HepG2 (cell line): ENCODE data around the gene AQP10. TPM values are rescaled to one million over a fixed set of nuclear protein-coding genes. Genes with fewer than 3 reads are reported as not detected.

Experiments used
- ATAC-seq: fragments of 200-7000 bp; cut with Tn5 transposase; 3 replicates; pipeline ENCODE4 v1.9.1; 2020; ENCODE audit warnings: mild to moderate bottlenecking, moderate library complexity
- BruUV-seq: library from RNA; stranded (reverse); fragments of 400-500 nt; replicated peaks from 2 replicates; lab custom pipeline; 2021; lab: Mats Ljungman, UMichigan
- CTCF ChIA-PET: fragments of 300-600 bp; formaldehyde crosslinking; extraction: SDS; loops from one replicate; lab custom pipeline; 2021; ENCODE audit warnings: low total read pairs, inconsistent platforms, low intra/inter-chr PET ratio; lab: Yijun Ruan, JAX
- POLR2A ChIA-PET: fragments of 350-600 bp; sonication (Branson Sonifier 250); formaldehyde crosslinking; loops from one replicate; lab custom pipeline; 2020; ENCODE audit warnings: antibody characterized with exemption, inconsistent platforms; lab: Yijun Ruan, JAX
- DNase-seq: peaks from one replicate; pipeline ENCODE4 v3.0.0-alpha.2; 2015; ENCODE audit warnings: low spot score
- FAIRE-seq: peaks from 3 replicates; lab custom pipeline; 2011; peaks lifted over from hg19 to GRCh38; lab: Jason Lieb, UNC
- H2AFZ ChIP-seq: one replicate; pipeline ENCODE4 v1.6.1; 2011; ENCODE audit warnings: low read length, inconsistent platforms
- H3K27ac ChIP-seq: fragments of 300-600 bp; 3 replicates; pipeline ENCODE4 v1.8.0; 2011; ENCODE audit warnings: mixed run types, mild to moderate bottlenecking, mixed read lengths, low read length, inconsistent platforms; ENCODE audit not compliant: insufficient read depth; ENCODE audit errors: extremely low read length
- H3K27me3 ChIP-seq, 2 experiments: fragments of 200-600 bp in 1 of 2; 2 replicates in 1 of 2; 3 replicates in 1 of 2; pipeline versions ENCODE4 v1.6.0 to v1.8.0; 2011; ENCODE audit warnings: low read length in 2 of 2, mild to moderate bottlenecking in 2 of 2, moderate library complexity in 2 of 2, inconsistent platforms in 1 of 2; ENCODE audit not compliant: insufficient read depth in 2 of 2, control insufficient read depth in 1 of 2
- H3K36me3 ChIP-seq, 2 experiments: fragments of 200-600 bp in 1 of 2; replicated peaks in 1 of 2; 2 replicates in 1 of 2; 3 replicates in 1 of 2; pipeline versions ENCODE4 v1.5.1 to v1.8.0; 2011; ENCODE audit warnings: low read length in 2 of 2, inconsistent platforms in 1 of 2; ENCODE audit not compliant: insufficient read depth in 2 of 2, control insufficient read depth in 1 of 2
- H3K4me1 ChIP-seq: 2 replicates; pipeline ENCODE4 v1.5.1; 2012; ENCODE audit warnings: low read length, inconsistent platforms; ENCODE audit not compliant: insufficient read depth
- H3K4me2 ChIP-seq: 2 replicates; pipeline ENCODE4 v1.6.0; 2011; ENCODE audit warnings: low read depth, low read length, inconsistent platforms
- H3K4me3 ChIP-seq, 3 experiments: fragments of 200-600 bp in 1 of 3; sonication (generic), shearing (Covaris generic) in 1 of 3; replicated peaks in 1 of 3; 2 replicates each; pipeline ENCODE4 v1.5.1; 2011 to 2016; ENCODE audit warnings: low read length in 3 of 3, inconsistent platforms in 2 of 3, low read depth in 2 of 3, mild to moderate bottlenecking in 2 of 3, control low read depth in 1 of 3, mixed read lengths in 1 of 3; ENCODE audit not compliant: insufficient read depth in 1 of 3
- H3K79me2 ChIP-seq: one replicate; pipeline ENCODE4 v1.6.1; 2011; ENCODE audit warnings: low read length, inconsistent platforms; ENCODE audit not compliant: insufficient read depth
- H3K9ac ChIP-seq: 2 replicates; pipeline ENCODE4 v1.6.0; 2011; ENCODE audit warnings: mild to moderate bottlenecking, low read depth, low read length, inconsistent platforms; ENCODE audit not compliant: insufficient read depth
- H3K9me3 ChIP-seq: 2 replicates; pipeline ENCODE4 v1.5.1; 2012; ENCODE audit warnings: mild to moderate bottlenecking, low read length
- H4K20me1 ChIP-seq: 2 replicates; pipeline ENCODE4 v1.6.0; 2011; ENCODE audit warnings: inconsistent platforms, mild to moderate bottlenecking, low read length, moderate library complexity; ENCODE audit not compliant: insufficient read depth
- CREB1 ChIP-seq, 2 experiments: fragments of 450-650 bp in 1 of 2; IDR thresholded peaks; 2 replicates each; pipeline ENCODE4 v1.6.1; 2016 to 2017; ENCODE audit warnings: control low read depth in 1 of 2, mild to moderate bottlenecking in 1 of 2, missing compliant biosample characterization in 1 of 2, missing genetic modification characterization in 1 of 2
- HOXA9 ChIP-seq: sonication (generic); formaldehyde crosslinking; IDR thresholded peaks from 2 replicates; pipeline ENCODE4 v1.8.1; 2022; ENCODE audit warnings: missing genetic modification reagents, mild to moderate bottlenecking, moderate library complexity, borderline replicate concordance
- KAT8 ChIP-seq: IDR thresholded peaks from 2 replicates; pipeline ENCODE4 v1.6.1; 2016; ENCODE audit warnings: missing genetic modification reagents, missing compliant biosample characterization
- KLF15 ChIP-seq: sonication (generic); formaldehyde crosslinking; IDR thresholded peaks from 2 replicates; pipeline ENCODE4 v1.8.1; 2023; ENCODE audit warnings: borderline replicate concordance, mild to moderate bottlenecking, inconsistent platforms, missing genetic modification reagents, mixed read lengths
- PAX8 ChIP-seq: sonication (generic); formaldehyde crosslinking; IDR thresholded peaks from 2 replicates; pipeline ENCODE4 v1.8.0; 2022; ENCODE audit warnings: mild to moderate bottlenecking, missing genetic modification reagents, borderline replicate concordance
- PCBP1 ChIP-seq: fragments of 200-400 bp; formaldehyde crosslinking; IDR thresholded peaks from 2 replicates; pipeline ENCODE4 v1.6.1; 2017; ENCODE audit warnings: mild to moderate bottlenecking, low read depth, low read length, borderline replicate concordance
- PCBP2 ChIP-seq: fragments of 200-400 bp; formaldehyde crosslinking; optimal IDR thresholded peaks from 2 replicates; pipeline ENCODE3; 2018; ENCODE audit warnings: low read length, low read depth; ENCODE audit not compliant: poor library complexity, severe bottlenecking
- RARA ChIP-seq: IDR thresholded peaks from 2 replicates; pipeline ENCODE4 v1.6.1; 2016; ENCODE audit warnings: missing genetic modification reagents, missing compliant biosample characterization
- ZNF138 ChIP-seq: sonication (generic); formaldehyde crosslinking; IDR thresholded peaks from 2 replicates; pipeline ENCODE4 v1.5.0; 2020; ENCODE audit warnings: mild to moderate bottlenecking, low read depth, missing genetic modification reagents
- ZNF17 ChIP-seq: sonication (generic); formaldehyde crosslinking; IDR thresholded peaks from 2 replicates; pipeline ENCODE4 v1.5.0; 2020; ENCODE audit warnings: mild to moderate bottlenecking, missing genetic modification reagents
- ZNF652 ChIP-seq: IDR thresholded peaks from 2 replicates; pipeline ENCODE4 v1.6.1; 2016; ENCODE audit warnings: low read depth, borderline replicate concordance
- WGBS: methylation state at CpG from one replicate; pipeline ENCODE4 v1.1.6; 2017; ENCODE audit warnings: low lambda C conversion rate; 5-methylcytosine and 5-hydroxymethylcytosine counted together
- in situ Hi-C: cut with HindIII; loops from 2 replicates; pipeline ENCODE4 v1.10.0; 2017; ENCODE audit warnings: low pct_unique_long_range_greater_than_20kb; ENCODE audit not compliant: extremely low pct_ligation_motif_present
- intact Hi-C: fragments of 100-400 bp; cut with micrococcal nuclease; formaldehyde crosslinking; loops from one replicate; pipeline ENCODE4 v1.10.0; 2022; ENCODE audit not compliant: unreplicated experiment
- polyA plus RNA-seq, 8 experiments: library from polyadenylated mRNA; depleted of rRNA in 3 of 8; stranded (reverse) in 7 of 8; unstranded in 1 of 8; fragments of >200 nt; fragmentation: Illumina TruSeq in 4 of 8; extraction: Trizol in 4 of 8; gene quantifications; 2 replicates each; pipeline versions ENCODE4 v1.2.1 to v1.2.3, GENCODE V29; 2011 to 2016; ENCODE audit warnings: low read depth in 4 of 8, missing spikeins in 1 of 8, mixed read lengths in 1 of 8; ENCODE audit not compliant: insufficient read depth in 1 of 8
- total RNA-seq, 5 experiments: library from RNA; depleted of rRNA; stranded (reverse); fragments of >200 nt; fragmentation: Illumina TruSeq; extraction: Trizol; gene quantifications; 2 replicates each; pipeline ENCODE4 v1.2.3, GENCODE V29; 2016; ENCODE audit warnings: low read depth in 1 of 5
- TF ChIP-seq, protein P1 (sequence below): IDR thresholded peaks from 2 replicates; pipeline ENCODE4 v1.6.1; 2016
- TF ChIP-seq, protein P2 (sequence below): sonication (generic); formaldehyde crosslinking; IDR thresholded peaks from 2 replicates; pipeline ENCODE4 v1.4.0; 2020; ENCODE audit warnings: missing genetic modification reagents
- TF ChIP-seq, protein P3 (sequence below): sonication (generic); formaldehyde crosslinking; IDR thresholded peaks from 2 replicates; pipeline ENCODE4 v1.8.0; 2022; ENCODE audit warnings: missing genetic modification reagents, mild to moderate bottlenecking, moderate library complexity, borderline replicate concordance
- TF ChIP-seq, protein P4 (sequence below): IDR thresholded peaks from 2 replicates; pipeline ENCODE4 v1.6.1; 2018; ENCODE audit warnings: missing genetic modification reagents

Gene AQP10
- total and polyA plus RNA-seq, 2 of the 13 experiments (the other 11 are each of a cell fraction or from before 2014, with no cell fraction given), result 0.30 TPM; not detected in 1

DNA sequence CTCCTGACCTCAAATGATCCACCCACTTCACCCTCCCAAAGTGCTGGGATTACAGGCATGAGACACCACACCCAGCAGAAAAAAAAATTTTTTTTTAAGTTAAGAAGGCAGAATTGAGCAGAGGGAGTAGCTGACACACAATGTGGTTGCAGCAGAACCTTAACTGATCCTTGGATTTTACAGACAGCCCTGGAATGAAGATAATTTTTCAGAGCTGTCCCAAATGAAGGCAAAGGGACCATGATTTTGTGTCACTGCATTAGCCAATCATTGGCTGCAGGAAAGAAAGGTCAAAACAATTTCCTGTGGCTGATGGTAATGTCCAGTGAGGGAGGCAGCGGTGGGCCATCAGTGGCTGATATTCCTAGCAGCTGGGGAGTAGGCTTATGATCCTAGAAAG, 19.3 kb upstream of the AQP10 start:
- no peaks in the 10 kb centered on the region for H3K36me3 ChIP-seq
- TF ChIP-seq, protein P1, sequence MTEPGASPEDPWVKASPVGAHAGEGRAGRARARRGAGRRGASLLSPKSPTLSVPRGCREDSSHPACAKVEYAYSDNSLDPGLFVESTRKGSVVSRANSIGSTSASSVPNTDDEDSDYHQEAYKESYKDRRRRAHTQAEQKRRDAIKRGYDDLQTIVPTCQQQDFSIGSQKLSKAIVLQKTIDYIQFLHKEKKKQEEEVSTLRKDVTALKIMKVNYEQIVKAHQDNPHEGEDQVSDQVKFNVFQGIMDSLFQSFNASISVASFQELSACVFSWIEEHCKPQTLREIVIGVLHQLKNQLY, result no peak
- TF ChIP-seq, protein P2, sequence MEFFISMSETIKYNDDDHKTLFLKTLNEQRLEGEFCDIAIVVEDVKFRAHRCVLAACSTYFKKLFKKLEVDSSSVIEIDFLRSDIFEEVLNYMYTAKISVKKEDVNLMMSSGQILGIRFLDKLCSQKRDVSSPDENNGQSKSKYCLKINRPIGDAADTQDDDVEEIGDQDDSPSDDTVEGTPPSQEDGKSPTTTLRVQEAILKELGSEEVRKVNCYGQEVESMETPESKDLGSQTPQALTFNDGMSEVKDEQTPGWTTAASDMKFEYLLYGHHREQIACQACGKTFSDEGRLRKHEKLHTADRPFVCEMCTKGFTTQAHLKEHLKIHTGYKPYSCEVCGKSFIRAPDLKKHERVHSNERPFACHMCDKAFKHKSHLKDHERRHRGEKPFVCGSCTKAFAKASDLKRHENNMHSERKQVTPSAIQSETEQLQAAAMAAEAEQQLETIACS, result no peak
- TF ChIP-seq PAX8 (CRISPR knock-in tag), result no peak
- no peak for TF ChIP-seq ZNF17 (CRISPR knock-in tag)
- TF ChIP-seq RARA (CRISPR knock-in tag), result no peak
- TF ChIP-seq, protein P3, sequence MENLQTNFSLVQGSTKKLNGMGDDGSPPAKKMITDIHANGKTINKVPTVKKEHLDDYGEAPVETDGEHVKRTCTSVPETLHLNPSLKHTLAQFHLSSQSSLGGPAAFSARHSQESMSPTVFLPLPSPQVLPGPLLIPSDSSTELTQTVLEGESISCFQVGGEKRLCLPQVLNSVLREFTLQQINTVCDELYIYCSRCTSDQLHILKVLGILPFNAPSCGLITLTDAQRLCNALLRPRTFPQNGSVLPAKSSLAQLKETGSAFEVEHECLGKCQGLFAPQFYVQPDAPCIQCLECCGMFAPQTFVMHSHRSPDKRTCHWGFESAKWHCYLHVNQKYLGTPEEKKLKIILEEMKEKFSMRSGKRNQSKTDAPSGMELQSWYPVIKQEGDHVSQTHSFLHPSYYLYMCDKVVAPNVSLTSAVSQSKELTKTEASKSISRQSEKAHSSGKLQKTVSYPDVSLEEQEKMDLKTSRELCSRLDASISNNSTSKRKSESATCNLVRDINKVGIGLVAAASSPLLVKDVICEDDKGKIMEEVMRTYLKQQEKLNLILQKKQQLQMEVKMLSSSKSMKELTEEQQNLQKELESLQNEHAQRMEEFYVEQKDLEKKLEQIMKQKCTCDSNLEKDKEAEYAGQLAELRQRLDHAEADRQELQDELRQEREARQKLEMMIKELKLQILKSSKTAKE, result no peak
- TF ChIP-seq PCBP1, result no peak
- TF ChIP-seq KAT8 (CRISPR knock-in tag), result no peak
- no peak for TF ChIP-seq PCBP2
- TF ChIP-seq, protein P4, sequence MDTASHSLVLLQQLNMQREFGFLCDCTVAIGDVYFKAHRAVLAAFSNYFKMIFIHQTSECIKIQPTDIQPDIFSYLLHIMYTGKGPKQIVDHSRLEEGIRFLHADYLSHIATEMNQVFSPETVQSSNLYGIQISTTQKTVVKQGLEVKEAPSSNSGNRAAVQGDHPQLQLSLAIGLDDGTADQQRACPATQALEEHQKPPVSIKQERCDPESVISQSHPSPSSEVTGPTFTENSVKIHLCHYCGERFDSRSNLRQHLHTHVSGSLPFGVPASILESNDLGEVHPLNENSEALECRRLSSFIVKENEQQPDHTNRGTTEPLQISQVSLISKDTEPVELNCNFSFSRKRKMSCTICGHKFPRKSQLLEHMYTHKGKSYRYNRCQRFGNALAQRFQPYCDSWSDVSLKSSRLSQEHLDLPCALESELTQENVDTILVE (CRISPR knock-in tag), result no peak
- TF ChIP-seq CREB1 (IDR thresholded peaks at IDR 0.05), result no peak
- no peak for TF ChIP-seq CREB1 (CRISPR knock-in tag; IDR thresholded peaks at IDR 0.05)
- no peak for TF ChIP-seq HOXA9
- TF ChIP-seq ZNF652 (CRISPR knock-in tag), result no peak
- no peak for TF ChIP-seq ZNF138 (CRISPR knock-in tag)
- no peak for TF ChIP-seq KLF15 (CRISPR knock-in tag)
- H3K9ac ChIP-seq, result no peak overlapping the region
- no peak overlapping the region for H3K4me2 ChIP-seq
- intact Hi-C loops, result no loop called here
- in situ Hi-C loops, result no loop called here
- no peak overlapping the region for H3K27ac ChIP-seq
- BruUV-seq, result no TSS peak
- FAIRE-seq (no peak), ATAC-seq (no peak), DNase-seq (no peak)
- no peaks in the 10 kb centered on the region for H3K9me3 ChIP-seq
- no peaks in the 10 kb centered on the region for H4K20me1 ChIP-seq
- 63% methylated on average over 1 of the region's 1 CpG for WGBS
- H3K4me3 ChIP-seq, result no peak overlapping the region
- no peak overlapping the region for H2AFZ ChIP-seq
- H3K79me2 ChIP-seq, result no peaks in the 10 kb centered on the region
- POLR2A ChIA-PET, result no interaction called here
- no peaks in the 10 kb centered on the region for H3K4me1 ChIP-seq
- H3K27me3 ChIP-seq, result no peaks in the 10 kb centered on the region
- CTCF ChIA-PET, result no interaction called here
